ENCODE results near the gene ROPN1.
"Not testable (repeated sequence)": the region's sequence is repeated elsewhere in the genome, so short reads cannot be mapped to it uniquely, and the experiment has no call there.

The ROPN1 gene

DNA sequence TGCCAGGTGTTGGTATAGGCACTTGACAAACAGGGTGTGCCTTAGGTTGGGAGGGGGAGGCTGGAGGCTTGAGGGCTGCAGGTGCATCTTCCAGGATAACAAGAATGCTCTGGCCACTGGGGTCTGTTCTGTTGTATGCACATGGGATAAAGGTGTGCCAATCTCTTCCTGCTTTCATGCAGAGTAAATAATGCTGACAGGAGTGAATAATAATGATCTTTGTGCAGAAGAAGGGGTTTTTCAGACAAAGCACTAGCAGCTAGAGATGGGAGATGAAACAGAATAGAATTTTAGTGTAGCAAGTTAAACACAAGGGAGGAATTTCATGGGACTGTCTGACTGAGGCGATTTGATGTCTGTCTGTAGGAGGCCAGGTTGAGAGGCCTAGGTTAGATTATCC is 1.9 kb upstream of the ROPN1 start:
- no peak for DNase-seq

DNA sequence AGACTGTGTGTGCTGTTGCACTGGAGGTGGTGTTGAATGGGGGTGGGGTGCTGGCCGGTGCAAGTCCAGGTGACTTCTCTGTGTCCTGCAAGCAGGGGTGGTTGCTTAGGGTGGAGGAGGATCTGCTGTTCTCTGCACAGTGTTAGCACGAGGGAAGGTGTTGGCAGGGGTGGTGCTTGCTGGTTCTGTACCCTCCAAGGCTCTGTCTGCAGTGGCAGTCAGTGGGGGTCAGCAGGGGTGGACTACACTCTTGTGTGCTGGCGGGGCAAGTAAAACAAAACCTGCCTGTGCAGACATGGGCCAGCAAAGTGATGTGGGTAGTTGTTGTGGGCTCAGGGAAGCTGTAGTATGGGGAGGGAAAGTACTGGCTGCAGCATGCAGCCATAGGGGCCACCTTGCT is 5.5 kb downstream of the ROPN1 start:
- no peak for DNase-seq

DNA sequence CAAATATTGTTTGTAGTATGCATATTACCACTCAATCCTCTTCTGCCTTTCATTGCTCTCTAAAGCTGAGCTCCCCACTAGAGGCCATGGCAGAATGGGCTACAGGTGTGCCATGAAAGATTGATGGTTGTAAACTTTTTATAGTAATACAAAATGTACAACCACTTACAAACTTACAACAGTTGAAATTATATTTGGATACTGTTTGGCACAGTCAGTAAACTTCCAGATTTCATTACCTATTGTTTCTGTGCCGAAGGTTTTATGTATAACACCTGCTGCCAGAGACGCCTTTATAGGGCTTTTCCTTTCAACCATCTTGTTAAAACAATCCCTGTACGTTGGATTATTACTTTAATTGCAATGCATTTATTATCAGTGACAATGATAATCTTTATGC is 7.0 kb downstream of the ROPN1 start:
- DNase-seq = no peak

GRCh38 chr3:123984350-123984749 is 7.6 kb downstream of the ROPN1 start:
- no peak for DNase-seq

GRCh38 chr3:123981317-123981716 is 10.6 kb downstream of the ROPN1 start:
- DNase-seq = not testable (repeated sequence)

GRCh38 chr3:123980539-123980938 is 11.4 kb downstream of the ROPN1 start:
- no peak for DNase-seq

DNA sequence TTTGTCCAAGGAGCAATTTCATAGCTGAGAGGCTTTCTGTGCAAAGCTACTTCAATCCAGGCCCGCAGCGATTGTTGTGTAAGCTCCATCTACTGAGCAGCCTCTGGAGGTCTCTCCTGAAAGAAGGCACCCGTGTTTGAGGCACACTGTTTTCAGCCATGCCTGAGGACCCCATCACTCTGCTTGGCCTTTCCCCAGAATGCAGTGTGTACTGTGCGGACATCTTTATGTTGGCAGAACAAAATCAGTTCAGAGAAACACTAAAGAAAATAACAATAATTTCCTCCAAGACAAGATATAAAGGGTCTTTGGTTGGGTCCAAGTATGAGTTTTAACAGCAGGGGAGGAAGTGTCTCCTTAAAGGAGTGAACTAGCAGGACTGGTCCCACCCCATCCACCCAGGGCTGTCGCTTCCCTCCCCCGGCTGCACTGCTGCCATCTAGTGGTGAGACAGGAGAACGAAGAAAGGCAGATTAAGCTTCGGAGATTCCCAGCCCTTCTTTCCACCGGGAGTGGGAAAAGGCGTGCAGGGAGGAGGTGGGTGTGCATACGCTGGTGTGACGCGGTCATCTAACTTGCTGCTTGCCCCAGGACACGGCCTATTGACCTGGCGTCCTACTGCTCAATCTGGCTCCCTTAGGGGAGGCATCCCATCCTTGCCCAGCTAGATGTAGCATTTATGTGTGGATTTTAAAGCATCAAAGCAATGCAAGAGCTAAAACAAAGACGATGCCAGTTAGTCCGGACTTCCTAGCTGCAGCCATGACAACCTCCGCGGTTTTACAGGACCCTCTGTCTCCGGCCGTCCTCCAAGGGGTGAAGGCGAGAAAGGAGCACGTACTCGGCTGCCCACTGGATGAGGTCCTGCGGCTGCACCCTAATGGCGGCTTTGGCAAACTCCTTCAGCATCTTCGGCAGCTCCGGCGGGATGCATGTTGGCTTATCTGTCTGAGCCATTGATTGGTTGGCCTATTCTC is 12.1 kb downstream of the ROPN1 start:
- peak; percentile 38 for DNase-seq

DNA sequence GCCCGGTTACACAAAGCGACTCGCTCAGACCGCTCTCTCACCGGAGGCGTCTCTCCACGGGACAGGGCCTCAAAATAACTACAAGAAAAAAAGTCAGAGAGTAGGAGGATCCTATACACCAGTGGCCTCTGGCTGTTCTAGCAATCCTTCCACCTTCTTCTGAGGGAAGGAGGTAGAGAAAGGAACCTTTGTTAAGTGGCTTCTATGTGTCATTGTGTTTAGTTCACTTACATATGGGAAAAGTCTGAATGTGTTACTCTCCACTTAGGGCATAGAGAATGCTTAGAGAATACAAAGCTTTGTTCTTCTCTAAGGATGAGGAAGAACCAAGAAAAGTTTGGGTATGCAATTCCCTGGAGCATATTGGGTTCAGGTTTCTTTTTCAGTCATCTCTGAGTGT is 15.0 kb downstream of the ROPN1 start:
- not testable (repeated sequence) for DNase-seq

DNA sequence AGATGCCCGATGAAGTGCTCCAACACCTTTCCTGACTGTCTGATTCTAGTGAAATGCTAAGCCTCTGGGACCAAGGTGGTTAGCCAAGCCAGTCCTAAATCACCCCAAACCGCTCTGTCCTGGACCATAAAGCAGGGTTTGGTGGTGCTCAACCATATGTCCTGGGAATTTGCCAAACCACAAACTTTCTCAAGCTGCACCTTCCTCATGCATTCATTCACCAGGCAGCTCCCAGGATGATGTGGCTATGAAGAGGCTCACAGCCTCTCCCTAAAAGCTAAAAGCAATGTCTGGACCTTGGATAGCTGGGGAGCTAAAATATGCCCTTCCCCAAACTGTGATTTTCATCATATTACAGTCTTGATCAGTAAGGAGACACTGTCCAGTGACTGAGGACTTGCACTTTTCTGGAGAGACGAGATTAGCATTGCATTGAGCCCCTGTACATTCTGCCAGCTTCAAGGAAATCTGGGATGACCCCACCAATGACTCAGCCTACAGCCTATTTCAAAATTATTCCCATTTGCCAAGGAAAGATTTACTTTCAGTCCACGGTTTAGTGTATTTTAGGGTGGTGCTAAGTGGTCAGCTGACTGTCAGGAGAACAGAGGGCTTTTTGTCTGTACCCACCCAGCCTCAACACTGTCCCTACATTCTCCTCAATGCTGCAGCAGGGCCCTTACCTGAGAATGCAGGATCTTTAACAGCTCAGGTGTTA is 15.6 kb downstream of the ROPN1 start:
- DNase-seq = not testable (repeated sequence)

GRCh38 chr3:123975030-123975429 is 16.9 kb downstream of the ROPN1 start:
- not testable (repeated sequence) for DNase-seq

DNA sequence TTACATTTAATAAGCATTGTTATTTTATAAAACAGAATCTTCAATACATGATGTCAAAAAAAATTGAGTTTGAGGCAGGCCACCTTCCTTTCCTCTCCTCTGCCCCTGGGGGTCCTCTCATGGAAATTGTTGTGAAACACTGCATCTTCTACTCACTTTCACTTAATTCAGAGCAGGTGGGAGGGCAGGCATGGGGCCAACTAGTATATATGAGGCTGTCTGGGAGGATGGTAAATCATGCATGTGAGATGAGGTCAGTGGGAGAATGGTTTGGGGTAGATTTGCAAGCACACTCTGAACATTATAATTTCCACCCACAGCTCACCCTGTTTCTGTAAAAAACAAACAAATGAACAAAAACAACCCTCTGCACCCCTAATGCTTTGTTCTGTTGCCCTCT is 20.5 kb downstream of the ROPN1 start:
- DNase-seq = no peak

DNA sequence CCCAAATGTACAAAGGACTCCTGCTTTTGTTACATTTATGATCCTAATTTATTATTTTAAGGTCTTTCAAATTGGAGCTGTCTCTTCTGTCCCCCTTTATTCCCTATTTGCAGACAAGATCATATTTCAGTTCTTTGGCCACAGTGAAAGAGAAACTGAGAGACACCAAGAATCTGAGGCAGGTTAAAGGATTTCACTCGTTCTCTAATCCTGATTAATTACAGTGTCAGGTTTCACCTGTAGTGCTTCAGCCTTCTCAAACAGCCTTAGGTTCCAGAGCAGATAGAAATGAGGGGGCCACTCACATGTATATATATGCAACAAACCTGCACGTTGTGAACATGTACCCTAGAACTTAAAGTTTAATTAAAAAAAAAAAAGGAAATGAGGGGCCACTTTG is 24.7 kb downstream of the ROPN1 start:
- not testable (repeated sequence) for DNase-seq

DNA sequence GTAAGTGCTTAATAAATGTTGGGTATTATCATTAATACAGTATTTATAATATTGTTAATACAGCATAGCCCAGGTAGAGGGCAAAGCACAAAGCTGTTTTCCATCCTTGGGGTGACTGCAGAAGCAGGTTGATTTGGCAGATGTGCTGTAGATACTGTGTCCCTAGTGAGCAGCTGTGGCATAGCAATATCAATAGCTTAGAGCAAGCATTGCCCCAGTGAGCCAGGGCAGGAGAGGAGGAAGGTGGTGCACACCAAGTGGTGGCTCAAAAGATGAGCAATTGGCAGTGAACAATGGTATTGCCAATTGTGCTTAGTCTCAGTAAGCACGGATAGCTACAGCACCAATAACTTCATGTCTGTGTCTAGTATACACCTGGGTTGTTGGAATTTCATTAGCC is 25.1 kb downstream of the ROPN1 start:
- not testable (repeated sequence) for DNase-seq

DNA sequence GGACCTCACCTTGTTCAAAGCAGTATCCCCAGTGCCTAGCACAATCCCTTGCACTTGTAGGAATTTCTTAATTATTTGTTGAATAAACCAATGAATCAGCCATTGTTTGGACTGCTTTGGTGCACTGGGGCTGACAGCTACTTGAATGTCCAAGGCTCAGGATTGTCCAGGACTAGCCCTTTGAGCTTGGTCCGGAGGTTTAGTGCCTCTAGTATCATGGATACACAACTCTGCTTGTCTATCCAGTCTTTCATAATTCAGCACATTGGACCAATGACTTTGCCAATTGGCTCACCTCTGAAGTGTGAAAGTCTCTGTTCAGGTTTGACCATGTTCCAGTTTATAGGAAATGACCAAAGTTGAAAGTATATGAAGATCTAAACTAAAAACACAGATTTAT is 27.1 kb downstream of the ROPN1 start:
- DNase-seq = not testable (repeated sequence)

GRCh38 chr3:123961508-123961856 is 30.4 kb downstream of the ROPN1 start:
- DNase-seq = no peak

DNA sequence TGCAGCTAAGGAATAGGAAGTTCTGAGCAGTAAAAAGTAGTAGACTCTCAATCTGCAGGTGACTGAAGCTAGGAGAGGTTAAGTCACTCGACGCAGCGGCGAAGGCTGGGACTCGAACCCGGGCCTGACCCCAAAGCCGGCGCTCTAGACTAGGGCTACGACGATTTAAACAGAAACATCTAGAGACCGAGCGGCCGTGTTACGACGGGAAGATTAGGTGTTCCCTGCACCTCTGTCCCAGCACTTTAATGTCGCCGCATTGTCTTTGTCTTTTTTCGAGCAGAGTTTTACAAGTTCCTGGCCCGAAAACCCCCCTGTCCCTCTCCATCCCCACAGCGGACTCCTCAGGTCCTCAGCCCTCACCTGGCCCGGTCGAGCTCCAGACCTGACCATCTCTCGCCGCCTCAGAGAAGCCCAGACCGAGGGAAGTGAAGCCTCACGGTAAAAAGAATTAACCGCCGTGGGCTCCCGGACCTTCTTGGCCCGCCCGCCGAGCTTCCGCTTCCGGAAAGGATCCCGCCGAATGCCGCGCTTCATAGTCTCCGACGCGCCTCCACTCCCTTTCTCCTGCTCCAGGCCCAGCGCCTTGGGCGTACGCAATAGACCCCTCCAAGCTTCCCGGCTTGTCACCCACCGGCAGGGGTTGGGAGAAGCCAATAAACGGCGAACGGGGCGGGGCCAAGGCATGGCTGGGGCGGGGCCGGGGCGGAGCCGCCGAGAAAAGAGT is 31.0 kb downstream of the ROPN1 start, which contains the start of gene CCDC14:
TSS of gene CCDC14 (minus strand) at position 449 of the 727 bp plus-strand sequence. CDS start at position 393, 56 bp downstream.
- DNase-seq = peak; percentile 89

- no peak for DNase-seq
Observed at GRCh38 chr3:123953735-123954134, 38.2 kb downstream of the ROPN1 start.

- DNase-seq = no peak
Observed at GRCh38 chr3:123952844-123953520, 38.9 kb downstream of the ROPN1 start.

DNA sequence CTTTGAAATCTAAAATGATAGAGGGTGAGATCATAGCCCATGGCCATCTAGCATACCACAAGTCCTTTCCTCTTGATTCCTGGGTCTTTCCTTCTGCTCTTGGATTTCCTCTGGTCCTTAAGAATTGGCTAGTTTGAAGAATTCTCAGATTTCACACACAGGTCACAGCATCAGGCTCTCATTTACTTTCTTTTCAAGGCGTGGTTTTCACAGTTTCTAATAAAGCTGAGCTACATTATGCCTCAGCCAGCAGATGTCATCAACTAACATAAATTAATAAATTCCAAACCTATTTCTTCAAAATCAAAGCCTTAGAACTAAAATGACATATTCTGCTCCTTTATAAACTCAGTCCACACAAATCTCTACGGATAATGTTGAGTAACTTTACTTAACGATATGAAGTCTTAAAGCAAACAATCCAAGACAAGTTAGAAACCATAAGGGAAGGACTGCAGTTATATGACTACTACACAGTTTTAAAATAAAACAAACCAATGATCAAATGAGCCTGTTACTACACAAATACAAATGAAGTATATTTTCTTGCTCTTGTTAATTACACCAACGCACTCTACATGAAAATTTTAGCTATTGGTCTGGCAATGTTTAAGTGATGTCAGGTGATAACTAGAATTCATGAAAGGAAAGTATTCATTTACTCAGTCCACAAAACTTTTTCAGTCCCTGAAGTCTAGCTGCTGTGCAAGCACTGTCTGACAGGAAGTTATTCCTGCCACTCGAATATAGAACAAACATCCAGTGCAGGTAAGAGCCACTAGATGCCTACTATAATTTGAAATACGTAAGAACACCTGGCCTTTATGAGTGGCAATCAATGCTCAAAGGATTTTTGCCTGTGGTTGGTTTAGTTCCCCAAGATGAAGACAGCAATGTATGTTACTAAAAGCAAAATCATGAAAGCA is 40.1 kb downstream of the ROPN1 start:
- no peak for DNase-seq

GRCh38 chr3:123949641-123950040 is 42.3 kb downstream of the ROPN1 start:
- DNase-seq = no peak

DNA sequence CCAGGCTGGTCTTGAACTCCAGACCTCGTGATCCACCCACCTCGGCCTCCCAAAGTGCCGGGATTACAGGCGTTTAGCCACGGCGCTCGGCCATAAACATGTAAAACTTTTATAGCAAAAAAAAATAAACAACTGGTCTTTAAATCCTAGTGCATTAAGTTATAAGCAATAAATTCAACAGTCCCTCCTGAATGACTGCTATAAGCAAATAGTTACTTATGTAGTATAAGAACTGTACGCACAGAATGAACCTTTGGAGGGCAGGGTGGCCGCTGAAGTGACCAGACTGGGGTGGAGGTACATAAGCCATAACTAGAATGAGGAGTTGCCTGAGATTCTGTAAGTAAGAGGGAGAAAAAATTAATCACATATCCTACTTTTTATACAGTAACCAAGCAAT is 43.5 kb downstream of the ROPN1 start:
- no peak for DNase-seq

DNA sequence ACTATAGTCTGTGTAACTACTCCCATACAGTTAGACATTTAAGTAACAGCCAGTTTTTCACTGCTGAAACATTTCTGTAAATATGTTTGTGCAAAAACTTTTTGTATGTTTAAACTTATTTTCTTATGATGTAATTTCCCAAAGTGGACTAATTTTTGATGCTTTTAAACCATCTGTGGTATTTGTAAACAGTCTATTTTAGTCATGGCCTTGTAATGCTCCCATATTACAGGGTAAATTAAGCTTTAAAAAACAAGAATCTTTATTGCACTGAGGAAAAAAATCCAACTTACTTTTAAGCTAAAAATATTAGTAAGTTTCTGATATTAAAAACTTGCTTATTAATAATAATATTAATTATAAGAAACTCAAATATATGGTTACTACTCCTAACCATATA is 44.4 kb downstream of the ROPN1 start:
- no peak for DNase-seq
